ENCODE data around the gene SLC12A2. TPM values are rescaled to one million over a fixed set of nuclear protein-coding genes. Genes with fewer than 3 reads are reported as not detected.

Gene SLC12A2
- total RNA-seq, 1 experiment from 2014 or later: 41.2 TPM

DNA sequence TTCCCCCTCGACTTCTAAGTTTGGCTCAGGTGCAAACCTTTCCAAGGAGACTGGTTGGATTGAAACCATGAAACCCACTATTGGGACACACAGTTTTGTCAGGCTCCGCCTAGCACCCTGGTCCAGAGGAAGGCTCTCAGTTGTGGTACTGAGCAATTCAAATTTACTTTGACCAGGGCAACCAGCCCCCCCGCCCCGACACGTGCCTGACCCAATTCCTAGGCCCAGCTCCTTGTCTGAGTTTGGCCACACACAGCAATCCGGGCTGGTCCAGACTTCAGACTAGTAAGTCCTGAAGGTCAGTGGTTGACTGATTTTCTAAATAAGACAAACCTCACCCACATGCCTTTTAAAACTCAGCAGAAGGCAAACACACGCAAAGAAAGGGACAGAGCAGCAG is 132.7 kb downstream of the SLC12A2 start:
- ATAC-seq (no peak), DNase-seq (ENCODE audit: low read depth, low spot score) (no peak)
- no peak for TF ChIP-seq ZNF274 (IDR thresholded peaks at IDR 0.05; ENCODE audit: low read depth, low read length)
- no peak for TF ChIP-seq FOSL1 (IDR thresholded peaks at IDR 0.05; ENCODE audit: low read depth)
- no peak for TF ChIP-seq CBX3 (IDR thresholded peaks at IDR 0.05; ENCODE audit: low read depth)
- no peak for TF ChIP-seq POLR2A (IDR thresholded peaks at IDR 0.05; ENCODE audit: borderline replicate concordance, extremely low read depth, insufficient read depth, insufficient read length)
- TF ChIP-seq, protein P1, sequence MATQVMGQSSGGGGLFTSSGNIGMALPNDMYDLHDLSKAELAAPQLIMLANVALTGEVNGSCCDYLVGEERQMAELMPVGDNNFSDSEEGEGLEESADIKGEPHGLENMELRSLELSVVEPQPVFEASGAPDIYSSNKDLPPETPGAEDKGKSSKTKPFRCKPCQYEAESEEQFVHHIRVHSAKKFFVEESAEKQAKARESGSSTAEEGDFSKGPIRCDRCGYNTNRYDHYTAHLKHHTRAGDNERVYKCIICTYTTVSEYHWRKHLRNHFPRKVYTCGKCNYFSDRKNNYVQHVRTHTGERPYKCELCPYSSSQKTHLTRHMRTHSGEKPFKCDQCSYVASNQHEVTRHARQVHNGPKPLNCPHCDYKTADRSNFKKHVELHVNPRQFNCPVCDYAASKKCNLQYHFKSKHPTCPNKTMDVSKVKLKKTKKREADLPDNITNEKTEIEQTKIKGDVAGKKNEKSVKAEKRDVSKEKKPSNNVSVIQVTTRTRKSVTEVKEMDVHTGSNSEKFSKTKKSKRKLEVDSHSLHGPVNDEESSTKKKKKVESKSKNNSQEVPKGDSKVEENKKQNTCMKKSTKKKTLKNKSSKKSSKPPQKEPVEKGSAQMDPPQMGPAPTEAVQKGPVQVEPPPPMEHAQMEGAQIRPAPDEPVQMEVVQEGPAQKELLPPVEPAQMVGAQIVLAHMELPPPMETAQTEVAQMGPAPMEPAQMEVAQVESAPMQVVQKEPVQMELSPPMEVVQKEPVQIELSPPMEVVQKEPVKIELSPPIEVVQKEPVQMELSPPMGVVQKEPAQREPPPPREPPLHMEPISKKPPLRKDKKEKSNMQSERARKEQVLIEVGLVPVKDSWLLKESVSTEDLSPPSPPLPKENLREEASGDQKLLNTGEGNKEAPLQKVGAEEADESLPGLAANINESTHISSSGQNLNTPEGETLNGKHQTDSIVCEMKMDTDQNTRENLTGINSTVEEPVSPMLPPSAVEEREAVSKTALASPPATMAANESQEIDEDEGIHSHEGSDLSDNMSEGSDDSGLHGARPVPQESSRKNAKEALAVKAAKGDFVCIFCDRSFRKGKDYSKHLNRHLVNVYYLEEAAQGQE (IDR thresholded peaks at IDR 0.05; ENCODE audit: low read depth): no peak
- no peak for TF ChIP-seq SRF (IDR thresholded peaks at IDR 0.05; ENCODE audit: low read depth)
- TF ChIP-seq, protein P2, sequence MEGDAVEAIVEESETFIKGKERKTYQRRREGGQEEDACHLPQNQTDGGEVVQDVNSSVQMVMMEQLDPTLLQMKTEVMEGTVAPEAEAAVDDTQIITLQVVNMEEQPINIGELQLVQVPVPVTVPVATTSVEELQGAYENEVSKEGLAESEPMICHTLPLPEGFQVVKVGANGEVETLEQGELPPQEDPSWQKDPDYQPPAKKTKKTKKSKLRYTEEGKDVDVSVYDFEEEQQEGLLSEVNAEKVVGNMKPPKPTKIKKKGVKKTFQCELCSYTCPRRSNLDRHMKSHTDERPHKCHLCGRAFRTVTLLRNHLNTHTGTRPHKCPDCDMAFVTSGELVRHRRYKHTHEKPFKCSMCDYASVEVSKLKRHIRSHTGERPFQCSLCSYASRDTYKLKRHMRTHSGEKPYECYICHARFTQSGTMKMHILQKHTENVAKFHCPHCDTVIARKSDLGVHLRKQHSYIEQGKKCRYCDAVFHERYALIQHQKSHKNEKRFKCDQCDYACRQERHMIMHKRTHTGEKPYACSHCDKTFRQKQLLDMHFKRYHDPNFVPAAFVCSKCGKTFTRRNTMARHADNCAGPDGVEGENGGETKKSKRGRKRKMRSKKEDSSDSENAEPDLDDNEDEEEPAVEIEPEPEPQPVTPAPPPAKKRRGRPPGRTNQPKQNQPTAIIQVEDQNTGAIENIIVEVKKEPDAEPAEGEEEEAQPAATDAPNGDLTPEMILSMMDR (IDR thresholded peaks at IDR 0.05 in 2 of 3, conservative IDR thresholded peaks at IDR 0.05 in 1 of 3; ENCODE audit: borderline replicate concordance in 1 of 3, insufficient read depth in 1 of 3, low read depth in 2 of 3, low read length in 2 of 3): no peak
- TF ChIP-seq SIN3A (IDR thresholded peaks at IDR 0.05; ENCODE audit: low read depth): no peak
- no peak for TF ChIP-seq RAD21 (IDR thresholded peaks at IDR 0.05; ENCODE audit: low read depth)
- TF ChIP-seq, protein P3, sequence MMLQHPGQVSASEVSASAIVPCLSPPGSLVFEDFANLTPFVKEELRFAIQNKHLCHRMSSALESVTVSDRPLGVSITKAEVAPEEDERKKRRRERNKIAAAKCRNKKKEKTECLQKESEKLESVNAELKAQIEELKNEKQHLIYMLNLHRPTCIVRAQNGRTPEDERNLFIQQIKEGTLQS (IDR thresholded peaks at IDR 0.05): no peak
- no peak for TF ChIP-seq POLR2AphosphoS5 (IDR thresholded peaks at IDR 0.05; ENCODE audit: low read depth, low read length)
- TF ChIP-seq ELF1 (IDR thresholded peaks at IDR 0.05; ENCODE audit: borderline replicate concordance, low read depth): no peak
- TF ChIP-seq ZFX (IDR thresholded peaks at IDR 0.05): no peak
- TF ChIP-seq CEBPB (IDR thresholded peaks at IDR 0.05; ENCODE audit: low read depth): no peak
- TF ChIP-seq YY1 (IDR thresholded peaks at IDR 0.05; ENCODE audit: extremely low read depth, insufficient replicate concordance, low read depth, low read length): no peak
- TF ChIP-seq TCF7L2 (IDR thresholded peaks at IDR 0.05; ENCODE audit: borderline replicate concordance, extremely low read depth, insufficient read depth, insufficient read length): no peak
- TF ChIP-seq EZH2phosphoT487 (IDR thresholded peaks at IDR 0.05; ENCODE audit: borderline replicate concordance): no peak
- TF ChIP-seq, protein P4, sequence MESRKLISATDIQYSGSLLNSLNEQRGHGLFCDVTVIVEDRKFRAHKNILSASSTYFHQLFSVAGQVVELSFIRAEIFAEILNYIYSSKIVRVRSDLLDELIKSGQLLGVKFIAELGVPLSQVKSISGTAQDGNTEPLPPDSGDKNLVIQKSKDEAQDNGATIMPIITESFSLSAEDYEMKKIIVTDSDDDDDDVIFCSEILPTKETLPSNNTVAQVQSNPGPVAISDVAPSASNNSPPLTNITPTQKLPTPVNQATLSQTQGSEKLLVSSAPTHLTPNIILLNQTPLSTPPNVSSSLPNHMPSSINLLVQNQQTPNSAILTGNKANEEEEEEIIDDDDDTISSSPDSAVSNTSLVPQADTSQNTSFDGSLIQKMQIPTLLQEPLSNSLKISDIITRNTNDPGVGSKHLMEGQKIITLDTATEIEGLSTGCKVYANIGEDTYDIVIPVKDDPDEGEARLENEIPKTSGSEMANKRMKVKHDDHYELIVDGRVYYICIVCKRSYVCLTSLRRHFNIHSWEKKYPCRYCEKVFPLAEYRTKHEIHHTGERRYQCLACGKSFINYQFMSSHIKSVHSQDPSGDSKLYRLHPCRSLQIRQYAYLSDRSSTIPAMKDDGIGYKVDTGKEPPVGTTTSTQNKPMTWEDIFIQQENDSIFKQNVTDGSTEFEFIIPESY (IDR thresholded peaks at IDR 0.05; ENCODE audit: extremely low read depth, insufficient replicate concordance, low read length): no peak
- TF ChIP-seq JUND (IDR thresholded peaks at IDR 0.05): no peak
- no peak for TF ChIP-seq EGR1 (IDR thresholded peaks at IDR 0.05; ENCODE audit: low read depth)
- Histone ChIP-seq H3K4me2 (ENCODE audit: low read length) (no peak overlapping the region), H3K36me3 (ENCODE audit: control insufficient read depth in 1 of 2, insufficient read depth in 2 of 2, low read length in 2 of 2) (no peaks in the 10 kb centered on the region), H3K9me3 (ENCODE audit: control insufficient read depth in 1 of 2, insufficient read depth in 1 of 2, low read depth in 1 of 2, low read length in 2 of 2) (no peaks in the 10 kb centered on the region), H4K20me1 (ENCODE audit: insufficient read depth) (no peaks in the 10 kb centered on the region), H3K79me2 (ENCODE audit: insufficient read depth, low read length) (no peaks in the 10 kb centered on the region), H3K9me2 (ENCODE audit: insufficient read depth) (no peaks in the 10 kb centered on the region), H3K4me1 (ENCODE audit: control insufficient read depth in 1 of 2, insufficient read depth in 2 of 2, low read length in 2 of 2) (no peaks in the 10 kb centered on the region), H2AFZ (ENCODE audit: low read depth, low read length, poor library complexity, severe bottlenecking) (no peak overlapping the region), H3K4me3 (replicated peaks in 1 of 2; ENCODE audit: low read depth in 1 of 2, low read length in 2 of 2) (no peak overlapping the region), H3K27me3 (ENCODE audit: insufficient read depth, low read length) (no peaks in the 10 kb centered on the region), H3K9ac (ENCODE audit: low read length) (no peak overlapping the region), H3K27ac (ENCODE audit: low read depth, low read length) (no peak overlapping the region)
- ChIA-PET RAD21 (ENCODE audit: low non-redundant PET in 1 of 2, low total read pairs in 2 of 2, uncharacterized antibody in 2 of 2, unreplicated experiment in 2 of 2) (no interaction called here), CTCF (no interaction called here), POLR2A (no interaction called here)
- intact Hi-C loops (cut with micrococcal nuclease): loop anchor here (10.0 kb wide), 1 partner anchor 839 kb away; no protein-coding TSS in a partner anchor
- BruUV-seq (replicated peaks): no TSS peak

Data from HCT116 (cell line).